HG03457 (cell line): ENCODE data around the gene NUDT8.
"Not testable (repeated sequence)": the region's sequence is repeated elsewhere in the genome, so short reads cannot be mapped to it uniquely, and the experiment has no call there.

Source experiments
- ATAC-seq: cut with Tn5 transposase; IDR thresholded peaks from one replicate; pipeline ENCODE4 v1.9.1; 2021; ENCODE audit warnings: moderate number of reproducible peaks; ENCODE audit not compliant: unreplicated experiment

The NUDT8 gene

GRCh38 chr11:67596753-67597300, 32.9 kb downstream of the NUDT8 start:
- no peak for ATAC-seq

GRCh38 chr11:67594480-67594879, 35.3 kb downstream of the NUDT8 start:
- no peak for ATAC-seq

GRCh38 chr11:67593565-67593905, 36.2 kb downstream of the NUDT8 start:
- no peak for ATAC-seq

- no peak for ATAC-seq
Observed at GRCh38 chr11:67592880-67593564, 36.7 kb downstream of the NUDT8 start.

- ATAC-seq: not testable (repeated sequence)
Observed at GRCh38 chr11:67588899-67589415, 40.8 kb downstream of the NUDT8 start.

- ATAC-seq: no peak
Observed at GRCh38 chr11:67588136-67588503, 41.6 kb downstream of the NUDT8 start.

GRCh38 chr11:67586568-67587250, 43.0 kb downstream of the NUDT8 start:
- no peak for ATAC-seq

GRCh38 chr11:67585911-67586310, 43.8 kb downstream of the NUDT8 start:
- ATAC-seq: no peak

GRCh38 chr11:67584881-67585873, 44.6 kb downstream of the NUDT8 start:
- ATAC-seq: no peak

- no peak for ATAC-seq
Observed at GRCh38 chr11:67584205-67584880, 45.4 kb downstream of the NUDT8 start.

- no peak for ATAC-seq
Observed at GRCh38 chr11:67583247-67584204, 46.2 kb downstream of the NUDT8 start, which contains the start of gene GSTP1. Gene GSTP1, plus strand, starts transcription at chr11:67583812. Its CDS starts 32 bp downstream, at chr11:67583844.

- ATAC-seq: no peak
Observed at GRCh38 chr11:67582011-67582410, 47.7 kb downstream of the NUDT8 start.

GRCh38 chr11:67581469-67581868, 48.3 kb downstream of the NUDT8 start:
- no peak for ATAC-seq

- no peak for ATAC-seq
Observed at GRCh38 chr11:67577951-67578350, 51.8 kb downstream of the NUDT8 start.
